ENCODE data around the gene ZBTB16. TPM values are rescaled to one million over a fixed set of nuclear protein-coding genes. Genes with fewer than 3 reads are reported as not detected.

ZBTB16 gene
- total RNA-seq, 1 experiment from 2014 or later: 70.4 TPM

DNA sequence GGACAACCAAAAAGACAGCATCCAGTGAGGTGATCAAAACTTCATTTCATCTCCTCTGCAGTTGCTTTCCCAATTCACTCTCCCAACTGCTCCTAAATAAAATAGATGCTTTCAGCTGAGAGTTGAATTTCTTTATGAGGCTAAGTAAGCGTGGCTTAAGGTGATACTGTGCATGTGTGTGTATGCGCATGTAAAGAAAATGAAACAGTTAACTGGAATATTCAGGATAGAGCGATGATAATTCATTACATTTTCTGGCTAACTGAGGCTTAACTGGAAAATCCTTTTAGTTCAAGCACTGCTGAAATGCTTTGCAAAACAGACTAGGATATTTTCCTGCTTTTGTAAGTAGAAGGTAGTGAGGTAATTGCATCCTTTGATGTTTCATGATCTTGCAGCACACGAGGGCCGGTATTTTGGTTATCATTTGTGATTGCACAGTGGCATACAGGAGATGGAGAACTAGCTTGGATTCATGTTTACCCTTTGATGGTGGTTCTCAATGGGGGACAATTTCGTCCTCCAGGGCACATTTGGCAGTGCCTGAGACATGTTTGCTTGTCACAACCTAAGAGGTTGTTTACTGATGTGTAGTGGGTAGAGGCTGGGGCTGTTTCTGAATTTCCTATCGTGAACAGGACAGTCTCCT, 71.2 kb downstream of the ZBTB16 start:
- Mint-ChIP-seq H3K4me1 (ENCODE audit: insufficient read depth, unreplicated experiment) (peaks cover 75% of the 10 kb centered on the region), H3K27ac (ENCODE audit: low read depth, unreplicated experiment) (peak overlapping the region; percentile 88), H3K36me3 (ENCODE audit: insufficient read depth, unreplicated experiment) (peaks cover 98% of the 10 kb centered on the region), H3K9me3 (ENCODE audit: unreplicated experiment) (no peaks in the 10 kb centered on the region), H3K4me3 (ENCODE audit: unreplicated experiment) (no peak overlapping the region), H3K27me3 (ENCODE audit: insufficient read depth, unreplicated experiment) (no peaks in the 10 kb centered on the region)
- ChIA-PET CTCF (interaction anchor here (0.6 kb wide), 2 partner anchors 18 to 70 kb away, joined by 3 read pairs; no protein-coding TSS in a partner anchor), POLR2A (interaction anchor here (0.7 to 2.0 kb wide), 6 partner anchors 15 to 160 kb away, joined by 3 to 6 read pairs (median 4); partner anchors contain the start of gene ZBTB16)
- BruUV-seq (replicated peaks): no TSS peak
- intact Hi-C loops (cut with micrococcal nuclease): no loop called here
- DNase-seq (ENCODE audit: unreplicated experiment): no peak
- TF ChIP-seq, protein P1, sequence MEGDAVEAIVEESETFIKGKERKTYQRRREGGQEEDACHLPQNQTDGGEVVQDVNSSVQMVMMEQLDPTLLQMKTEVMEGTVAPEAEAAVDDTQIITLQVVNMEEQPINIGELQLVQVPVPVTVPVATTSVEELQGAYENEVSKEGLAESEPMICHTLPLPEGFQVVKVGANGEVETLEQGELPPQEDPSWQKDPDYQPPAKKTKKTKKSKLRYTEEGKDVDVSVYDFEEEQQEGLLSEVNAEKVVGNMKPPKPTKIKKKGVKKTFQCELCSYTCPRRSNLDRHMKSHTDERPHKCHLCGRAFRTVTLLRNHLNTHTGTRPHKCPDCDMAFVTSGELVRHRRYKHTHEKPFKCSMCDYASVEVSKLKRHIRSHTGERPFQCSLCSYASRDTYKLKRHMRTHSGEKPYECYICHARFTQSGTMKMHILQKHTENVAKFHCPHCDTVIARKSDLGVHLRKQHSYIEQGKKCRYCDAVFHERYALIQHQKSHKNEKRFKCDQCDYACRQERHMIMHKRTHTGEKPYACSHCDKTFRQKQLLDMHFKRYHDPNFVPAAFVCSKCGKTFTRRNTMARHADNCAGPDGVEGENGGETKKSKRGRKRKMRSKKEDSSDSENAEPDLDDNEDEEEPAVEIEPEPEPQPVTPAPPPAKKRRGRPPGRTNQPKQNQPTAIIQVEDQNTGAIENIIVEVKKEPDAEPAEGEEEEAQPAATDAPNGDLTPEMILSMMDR (IDR thresholded peaks at IDR 0.05; ENCODE audit: unreplicated experiment): no peak

- ChIA-PET POLR2A (interaction anchor here (0.7 to 2.0 kb wide), 4 partner anchors 16 to 161 kb away, joined by 4 to 6 read pairs (median 4); partner anchors contain the start of gene ZBTB16), CTCF (interaction anchor here (0.6 kb wide), 2 partner anchors 19 to 71 kb away, joined by 3 read pairs; no protein-coding TSS in a partner anchor)
- Mint-ChIP-seq H3K27ac (ENCODE audit: low read depth, unreplicated experiment) (peak overlapping the region; percentile 88), H3K27me3 (ENCODE audit: insufficient read depth, unreplicated experiment) (no peaks in the 10 kb centered on the region), H3K4me3 (ENCODE audit: unreplicated experiment) (peak overlapping the region; percentile 41), H3K4me1 (ENCODE audit: insufficient read depth, unreplicated experiment) (peaks cover 75% of the 10 kb centered on the region), H3K9me3 (ENCODE audit: unreplicated experiment) (no peaks in the 10 kb centered on the region), H3K36me3 (ENCODE audit: insufficient read depth, unreplicated experiment) (peaks cover 98% of the 10 kb centered on the region)
- intact Hi-C loops (cut with micrococcal nuclease): no loop called here
- no peak for DNase-seq (ENCODE audit: unreplicated experiment)
- BruUV-seq (replicated peaks): no TSS peak
- TF ChIP-seq, protein P1 (IDR thresholded peaks at IDR 0.05; ENCODE audit: unreplicated experiment): no peak
Measured at GRCh38 chr11:114131461-114131864, 72.0 kb downstream of the ZBTB16 start.

DNA sequence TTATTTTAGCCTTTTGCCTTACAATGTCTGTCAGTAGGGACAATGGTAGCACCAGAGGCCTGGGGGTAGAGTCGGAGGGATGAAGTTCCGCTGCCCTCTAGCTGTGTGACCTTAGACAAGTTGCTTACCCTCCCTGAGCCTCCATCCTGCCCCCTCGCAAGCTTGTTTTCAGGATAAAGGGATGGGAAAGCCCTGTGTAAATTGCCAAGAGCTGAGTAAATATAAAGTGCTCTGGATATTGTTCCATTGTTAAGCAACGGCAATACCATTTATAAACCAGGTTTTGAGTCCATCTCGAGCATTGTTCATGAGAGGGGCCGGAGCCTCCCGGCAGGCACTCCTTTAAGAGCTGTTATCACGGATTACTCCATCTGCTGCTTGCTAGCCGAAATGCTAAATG, 72.9 kb downstream of the ZBTB16 start:
- H3K4me1 Mint-ChIP-seq (ENCODE audit: insufficient read depth, unreplicated experiment): peaks cover 75% of the 10 kb centered on the region

DNA sequence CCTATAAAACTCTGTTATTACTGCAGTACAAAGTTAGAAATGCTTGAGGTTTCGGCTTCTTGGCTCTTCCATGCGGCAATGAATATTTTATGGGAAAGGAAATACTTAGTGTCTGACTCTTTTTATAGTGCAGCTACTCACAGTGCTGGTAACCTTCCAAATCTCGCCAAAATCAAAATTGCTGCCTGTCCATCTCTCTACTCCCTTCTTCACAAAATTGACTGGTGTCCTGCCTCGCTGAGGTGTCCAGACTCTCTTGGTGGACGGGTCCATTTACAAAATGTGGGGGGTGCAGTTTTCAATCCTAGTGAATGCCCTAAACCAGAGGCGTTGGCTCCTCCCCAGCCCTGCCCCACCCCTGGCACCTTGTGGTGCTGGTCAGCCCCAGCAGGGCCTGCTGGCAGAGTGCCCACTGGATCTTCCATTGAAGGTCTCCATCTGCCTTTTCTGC, 73.5 kb downstream of the ZBTB16 start:
- POLR2A ChIA-PET: interaction anchor here (0.7 to 3.5 kb wide), 7 partner anchors 9 to 65 kb away, joined by 3 to 19 read pairs (median 5); no protein-coding TSS in a partner anchor
- peak; percentile 65 for DNase-seq (ENCODE audit: unreplicated experiment)
- no TSS peak for BruUV-seq (replicated peaks)
- Mint-ChIP-seq H3K9me3 (ENCODE audit: unreplicated experiment) (no peaks in the 10 kb centered on the region), H3K27me3 (ENCODE audit: insufficient read depth, unreplicated experiment) (no peaks in the 10 kb centered on the region), H3K27ac (ENCODE audit: low read depth, unreplicated experiment) (peak overlapping the region; percentile 88), H3K36me3 (ENCODE audit: insufficient read depth, unreplicated experiment) (peaks cover 98% of the 10 kb centered on the region), H3K4me3 (ENCODE audit: unreplicated experiment) (peak overlapping the region; percentile 56), H3K4me1 (ENCODE audit: insufficient read depth, unreplicated experiment) (peaks cover 75% of the 10 kb centered on the region)
- CTCF ChIA-PET: no interaction called here
- TF ChIP-seq, protein P1 (IDR thresholded peaks at IDR 0.05; ENCODE audit: unreplicated experiment): no peak
- intact Hi-C loops (cut with micrococcal nuclease): no loop called here

More for the DNA sequence above, 72.9 kb downstream of the ZBTB16 start:
- peak overlapping the region; percentile 88 for H3K27ac Mint-ChIP-seq (ENCODE audit: low read depth, unreplicated experiment)
- ChIA-PET POLR2A (interaction anchor here (0.7 to 1.0 kb wide), 4 partner anchors 9 to 65 kb away, joined by 3 to 5 read pairs (median 4); no protein-coding TSS in a partner anchor), CTCF (no interaction called here)
- peak overlapping the region; percentile 56 for H3K4me3 Mint-ChIP-seq (ENCODE audit: unreplicated experiment)
- intact Hi-C loops (cut with micrococcal nuclease): no loop called here
- TF ChIP-seq, protein P1 (IDR thresholded peaks at IDR 0.05; ENCODE audit: unreplicated experiment): no peak
- no TSS peak for BruUV-seq (replicated peaks)
- H3K27me3 Mint-ChIP-seq (ENCODE audit: insufficient read depth, unreplicated experiment): no peaks in the 10 kb centered on the region
- H3K36me3 Mint-ChIP-seq (ENCODE audit: insufficient read depth, unreplicated experiment): peaks cover 98% of the 10 kb centered on the region
- no peak for DNase-seq (ENCODE audit: unreplicated experiment)
- H3K9me3 Mint-ChIP-seq (ENCODE audit: unreplicated experiment): no peaks in the 10 kb centered on the region
